ENCODE measurements around the gene ATG101. TPM values are rescaled to one million over a fixed set of nuclear protein-coding genes. Genes with fewer than 3 reads are reported as not detected.

Gene ATG101
- total RNA-seq, 4 donors from 2014 or later: 36.7 to 60.2 (median 52.6) TPM

GRCh38 chr12:52067081-52067374 is 2.8 kb upstream of the ATG101 start:
- Histone ChIP-seq H3K36me3 (peaks cover 0 to 2% of the 10 kb centered on the region in 2 donors), H3K9me3 (no peaks in the 10 kb centered on the region), H3K27ac (no peak overlapping the region), H3K4me3 (no peak overlapping the region), H3K4me1 (peaks cover 3 to 51% (median 19%) of the 10 kb centered on the region in 3 donors), H3K27me3 (no peaks in the 10 kb centered on the region)
- ATAC-seq: no peak
- TF ChIP-seq POLR2A (IDR thresholded peaks at IDR 0.05): no peak
- TF ChIP-seq POLR2AphosphoS5 (IDR thresholded peaks at IDR 0.05): no peak
- no peak for TF ChIP-seq EP300 (IDR thresholded peaks at IDR 0.05)
- no peak for TF ChIP-seq CTCF (IDR thresholded peaks at IDR 0.05)
- WGBS, 2 donors (ENCODE audit: low coverage in 1 of 2): 43 to 44% methylated on average over 2 to 3 of the region's 3 CpGs

DNA sequence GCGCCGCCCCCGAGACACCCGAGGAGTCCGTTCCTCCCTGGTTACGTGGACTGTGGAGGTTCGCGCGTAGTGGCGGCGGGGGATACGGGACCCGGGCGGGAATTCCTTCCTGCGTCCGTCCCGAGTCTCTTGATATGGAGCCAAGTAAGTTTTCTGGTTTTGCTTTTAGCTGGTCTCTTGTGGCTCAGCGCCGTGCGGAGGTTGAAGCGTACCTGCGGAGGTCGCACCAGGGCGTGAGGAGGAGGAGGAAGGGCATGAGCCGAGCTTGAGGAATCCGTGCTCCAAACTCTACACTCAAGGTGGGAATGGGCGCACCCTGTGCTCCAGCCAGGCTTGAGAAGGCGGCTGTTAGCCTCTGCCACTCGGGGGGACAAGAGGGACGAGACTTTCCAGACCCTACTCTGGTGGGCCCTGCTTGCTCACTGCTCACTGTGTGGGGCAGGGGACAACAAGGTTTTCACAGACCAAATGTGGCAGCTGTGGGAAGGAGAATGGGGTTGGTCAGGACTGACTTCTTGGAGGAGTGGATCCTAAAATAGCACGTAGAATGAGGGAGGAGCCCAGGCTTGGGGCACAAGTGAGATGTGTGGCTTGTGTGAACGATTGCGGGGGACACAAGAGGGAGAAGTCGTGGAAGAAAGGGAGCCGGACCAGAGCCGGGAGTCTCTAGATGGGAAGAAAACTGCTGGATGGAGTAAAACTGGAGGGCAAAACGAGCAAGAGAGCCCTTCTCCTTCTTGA is 577 bp downstream of the ATG101 start:
- Histone ChIP-seq H3K4me1 (peaks cover 3 to 60% (median 28%) of the 10 kb centered on the region in 3 donors), H3K27ac (peak overlapping the region; percentile 81 to 94 (median 91)), H3K4me3 (peak overlapping the region; percentile 76 to 95), H3K36me3 (peaks cover 0 to 35% of the 10 kb centered on the region in 2 donors), H3K9me3 (no peaks in the 10 kb centered on the region), H3K27me3 (no peaks in the 10 kb centered on the region)
- WGBS, 2 donors (ENCODE audit: low coverage in 1 of 2): 15 to 23% methylated on average over 7 of the region's 37 CpGs
- peak; percentile 42 for ATAC-seq
- TF ChIP-seq EP300 (IDR thresholded peaks at IDR 0.05) (no peak), CTCF (IDR thresholded peaks at IDR 0.05) (no peak), POLR2AphosphoS5 (IDR thresholded peaks at IDR 0.05) (no peak), POLR2A (IDR thresholded peaks at IDR 0.05) (no peak)

DNA sequence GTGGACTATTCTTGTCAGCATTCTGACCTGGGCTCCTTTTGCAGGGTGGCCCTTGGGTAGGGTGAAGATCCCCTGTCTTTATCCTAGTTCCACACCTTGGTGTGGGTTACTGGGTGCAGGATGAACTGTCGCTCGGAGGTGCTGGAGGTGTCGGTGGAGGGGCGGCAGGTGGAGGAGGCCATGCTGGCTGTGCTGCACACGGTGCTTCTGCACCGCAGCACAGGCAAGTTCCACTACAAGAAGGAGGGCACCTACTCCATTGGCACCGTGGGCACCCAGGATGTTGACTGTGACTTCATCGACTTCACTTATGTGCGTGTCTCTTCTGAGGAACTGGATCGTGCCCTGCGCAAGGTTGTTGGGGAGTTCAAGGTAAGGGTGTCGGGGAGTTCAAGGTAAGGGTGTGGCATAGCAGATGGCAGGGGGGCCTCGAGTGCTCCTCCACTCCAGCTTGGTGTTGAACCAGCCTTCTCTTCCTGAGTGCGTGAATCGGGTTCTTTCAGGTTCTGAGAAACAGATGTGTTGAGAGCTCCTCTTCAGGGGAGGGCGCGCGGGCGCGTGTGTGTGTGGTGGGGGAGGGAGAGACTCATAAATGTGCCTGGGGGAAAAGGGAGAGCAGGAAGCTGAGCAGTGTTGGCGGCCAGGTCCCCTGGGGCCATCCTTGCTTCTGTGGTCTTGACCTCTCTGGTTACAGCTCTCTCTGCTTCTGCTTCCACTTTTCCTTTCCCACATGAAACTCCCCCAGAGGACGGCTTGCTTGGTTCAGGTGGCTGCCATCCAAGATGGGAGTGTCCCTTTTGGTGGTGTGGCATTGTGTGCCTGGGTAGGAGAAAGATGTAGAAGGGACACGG is 4.0 kb downstream of the ATG101 start:
- no peak for ATAC-seq
- peak overlapping the region in 2 of 4 donors; percentile 7 to 15 for H3K27ac ChIP-seq
- WGBS, 2 donors (ENCODE audit: low coverage in 1 of 2): 69 to 76% methylated on average over 10 of the region's 23 CpGs
- no peak overlapping the region for H3K4me3 ChIP-seq
- H3K27me3 ChIP-seq: no peaks in the 10 kb centered on the region
- H3K9me3 ChIP-seq: no peaks in the 10 kb centered on the region
- H3K4me1 ChIP-seq: peaks cover 3 to 63% (median 30%) of the 10 kb centered on the region in 3 donors
- peaks cover 0 to 69% of the 10 kb centered on the region in 2 donors for H3K36me3 ChIP-seq
- TF ChIP-seq EP300 (IDR thresholded peaks at IDR 0.05): no peak
- TF ChIP-seq CTCF (IDR thresholded peaks at IDR 0.05): no peak
- TF ChIP-seq POLR2A (IDR thresholded peaks at IDR 0.05): no peak
- no peak for TF ChIP-seq POLR2AphosphoS5 (IDR thresholded peaks at IDR 0.05)

- peaks cover 3 to 62% (median 28%) of the 10 kb centered on the region in 3 donors for H3K4me1 ChIP-seq
- peak overlapping the region in 2 of 4 donors; percentile 54 to 66 for H3K27ac ChIP-seq
- no peaks in the 10 kb centered on the region for H3K9me3 ChIP-seq
- 43 to 76% methylated on average over 1 to 2 of the region's 3 CpGs for WGBS, 2 donors (ENCODE audit: low coverage in 1 of 2)
- no peak for TF ChIP-seq POLR2A (IDR thresholded peaks at IDR 0.05)
- no peak for TF ChIP-seq CTCF (IDR thresholded peaks at IDR 0.05)
- TF ChIP-seq EP300 (IDR thresholded peaks at IDR 0.05): no peak
- H3K4me3 ChIP-seq: no peak overlapping the region
- no peak for ATAC-seq
- peaks cover 0 to 81% of the 10 kb centered on the region in 2 donors for H3K36me3 ChIP-seq
- H3K27me3 ChIP-seq: no peaks in the 10 kb centered on the region
Observed at GRCh38 chr12:52074971-52075724, 5.4 kb downstream of the ATG101 start.

Data from gastroesophageal sphincter (tissue), 4 donors.